HG03139 (cell line): ENCODE results near the gene IGF2.
"Not testable (repeated sequence)": the region's sequence is repeated elsewhere in the genome, so short reads cannot be mapped to it uniquely, and the experiment has no call there.

Experiments
- ATAC-seq: cut with Tn5 transposase; IDR thresholded peaks from one replicate; pipeline ENCODE4 v1.9.1; 2021; ENCODE audit not compliant: unreplicated experiment

The IGF2 gene

GRCh38 chr11:2139123-2139521 is at the start of gene IGF2:
TSS of gene IGF2 (minus strand) at chr11:2139389. CDS start at chr11:2135523, 3,866 bp downstream.
- no peak for ATAC-seq

- no peak for ATAC-seq
These were observed 49.6 kb upstream of the IGF2 start for GRCh38 chr11:2188745-2189144.

GRCh38 chr11:2187280-2187707 is 48.1 kb upstream of the IGF2 start:
- ATAC-seq = no peak

GRCh38 chr11:2186669-2187279 is 47.6 kb upstream of the IGF2 start:
- ATAC-seq = no peak

- ATAC-seq = no peak
These were observed 46.3 kb upstream of the IGF2 start for GRCh38 chr11:2185324-2186085.

GRCh38 chr11:2182692-2183474 is 43.7 kb upstream of the IGF2 start:
- ATAC-seq = no peak

GRCh38 chr11:2182075-2182474 is 42.9 kb upstream of the IGF2 start:
- no peak for ATAC-seq

GRCh38 chr11:2180789-2181370 is 41.7 kb upstream of the IGF2 start:
- ATAC-seq = no peak

GRCh38 chr11:2180347-2180746 is 41.2 kb upstream of the IGF2 start:
- ATAC-seq = no peak

GRCh38 chr11:2179516-2179915 is 40.3 kb upstream of the IGF2 start:
- ATAC-seq = no peak

- no peak for ATAC-seq
These were observed 39.8 kb upstream of the IGF2 start for GRCh38 chr11:2178906-2179494.

- not testable (repeated sequence) for ATAC-seq
These were observed 39.0 kb upstream of the IGF2 start for GRCh38 chr11:2178055-2178773.

- no peak for ATAC-seq
These were observed 37.9 kb upstream of the IGF2 start for GRCh38 chr11:2177076-2177475.

GRCh38 chr11:2176389-2176900 is 37.3 kb upstream of the IGF2 start:
- ATAC-seq = no peak

GRCh38 chr11:2175659-2176058 is 36.5 kb upstream of the IGF2 start:
- no peak for ATAC-seq

GRCh38 chr11:2174361-2174760 is 35.2 kb upstream of the IGF2 start:
- no peak for ATAC-seq

- ATAC-seq = no peak
These were observed 34.6 kb upstream of the IGF2 start for GRCh38 chr11:2173761-2174160.

- no peak for ATAC-seq
These were observed 34.0 kb upstream of the IGF2 start for GRCh38 chr11:2173150-2173693.

- ATAC-seq = no peak
These were observed 33.5 kb upstream of the IGF2 start for GRCh38 chr11:2172676-2173075.

GRCh38 chr11:2171591-2172003 is 32.4 kb upstream of the IGF2 start, which contains the start of gene TH:
TSS of gene TH (minus strand) at chr11:2171815. CDS start at chr11:2171786, 29 bp downstream.
- no peak for ATAC-seq
